HepG2 (cell line): ENCODE data around the gene FAM89B. TPM values are rescaled to one million over a fixed set of nuclear protein-coding genes. Genes with fewer than 3 reads are reported as not detected.

Source experiments
- ARNTL ChIP-seq: sonication (generic); formaldehyde crosslinking; IDR thresholded peaks from 2 replicates; pipeline ENCODE4 v1.4.0; 2020; ENCODE audit warnings: mild to moderate bottlenecking, missing genetic modification reagents
- BRD4 ChIP-seq: sonication (generic); formaldehyde crosslinking; IDR thresholded peaks from 2 replicates; pipeline ENCODE4 v1.4.0; 2020; ENCODE audit warnings: missing genetic modification reagents
- CTCF ChIP-seq: sonication (generic); formaldehyde crosslinking; IDR thresholded peaks from 2 replicates; pipeline ENCODE4 v1.5.0; 2020; ENCODE audit warnings: mild to moderate bottlenecking, missing genetic modification reagents, moderate library complexity
- JUN ChIP-seq: sonication (generic); formaldehyde crosslinking; IDR thresholded peaks from 2 replicates; pipeline ENCODE4 v1.4.0; 2020; ENCODE audit warnings: mild to moderate bottlenecking, missing genetic modification reagents
- KLF15 ChIP-seq: sonication (generic); formaldehyde crosslinking; IDR thresholded peaks from 2 replicates; pipeline ENCODE4 v1.8.1; 2023; ENCODE audit warnings: borderline replicate concordance, mild to moderate bottlenecking, inconsistent platforms, missing genetic modification reagents, mixed read lengths
- PAX8 ChIP-seq: sonication (generic); formaldehyde crosslinking; IDR thresholded peaks from 2 replicates; pipeline ENCODE4 v1.8.0; 2022; ENCODE audit warnings: mild to moderate bottlenecking, missing genetic modification reagents, borderline replicate concordance
- PCBP1 ChIP-seq: fragments of 200-400 bp; formaldehyde crosslinking; IDR thresholded peaks from 2 replicates; pipeline ENCODE4 v1.6.1; 2017; ENCODE audit warnings: mild to moderate bottlenecking, low read depth, low read length, borderline replicate concordance
- SALL2 ChIP-seq: sonication (generic); formaldehyde crosslinking; IDR thresholded peaks from 2 replicates; pipeline ENCODE4 v1.8.1; 2023; ENCODE audit warnings: mild to moderate bottlenecking, missing genetic modification reagents, inconsistent platforms
- SP2 ChIP-seq: sonication (generic); formaldehyde crosslinking; IDR thresholded peaks from 2 replicates; pipeline ENCODE4 v1.5.1; 2020; ENCODE audit warnings: mild to moderate bottlenecking, missing genetic modification reagents
- SPEN ChIP-seq: sonication (generic); formaldehyde crosslinking; IDR thresholded peaks from 2 replicates; pipeline ENCODE4 v1.5.1; 2020; ENCODE audit warnings: low read depth, mild to moderate bottlenecking, missing genetic modification reagents
- TP53 ChIP-seq: sonication (generic); formaldehyde crosslinking; conservative IDR thresholded peaks from 2 replicates; pipeline ENCODE4 v1.4.0; 2020; ENCODE audit warnings: missing genetic modification reagents
- ZBTB7B ChIP-seq: sonication (generic); formaldehyde crosslinking; IDR thresholded peaks from 2 replicates; pipeline ENCODE4 v1.4.0; 2020; ENCODE audit warnings: missing genetic modification reagents
- ZMYM3 ChIP-seq: sonication (generic); formaldehyde crosslinking; IDR thresholded peaks from 2 replicates; pipeline ENCODE4 v1.5.1; 2020; ENCODE audit warnings: mild to moderate bottlenecking, missing genetic modification reagents
- ZNF678 ChIP-seq: sonication (generic); formaldehyde crosslinking; IDR thresholded peaks from 2 replicates; pipeline ENCODE4 v1.4.0; 2020; ENCODE audit warnings: mild to moderate bottlenecking, missing genetic modification reagents
- ZNF891 ChIP-seq: sonication (generic); formaldehyde crosslinking; IDR thresholded peaks from 2 replicates; pipeline ENCODE4 v1.5.0; 2020; ENCODE audit warnings: mild to moderate bottlenecking, missing genetic modification reagents
- polyA plus RNA-seq, 8 experiments: library from polyadenylated mRNA; depleted of rRNA in 3 of 8; stranded (reverse) in 7 of 8; unstranded in 1 of 8; fragments of >200 nt; fragmentation: Illumina TruSeq in 4 of 8; extraction: Trizol in 4 of 8; gene quantifications; 2 replicates each; pipeline versions ENCODE4 v1.2.1 to v1.2.3, GENCODE V29; 2011 to 2016; ENCODE audit warnings: low read depth in 4 of 8, missing spikeins in 1 of 8, mixed read lengths in 1 of 8; ENCODE audit not compliant: insufficient read depth in 1 of 8
- total RNA-seq, 5 experiments: library from RNA; depleted of rRNA; stranded (reverse); fragments of >200 nt; fragmentation: Illumina TruSeq; extraction: Trizol; gene quantifications; 2 replicates each; pipeline ENCODE4 v1.2.3, GENCODE V29; 2016; ENCODE audit warnings: low read depth in 1 of 5
- TF ChIP-seq, protein P1 (sequence below): sonication (generic); formaldehyde crosslinking; IDR thresholded peaks from 2 replicates; pipeline ENCODE4 v1.4.0; 2020; ENCODE audit warnings: mild to moderate bottlenecking, missing genetic modification reagents
- TF ChIP-seq, protein P2 (sequence below): sonication (generic); formaldehyde crosslinking; IDR thresholded peaks from 2 replicates; pipeline ENCODE4 v1.8.0; 2022; ENCODE audit warnings: missing genetic modification reagents, mild to moderate bottlenecking, inconsistent platforms, borderline replicate concordance
- TF ChIP-seq, protein P3 (sequence below): sonication (generic); formaldehyde crosslinking; IDR thresholded peaks from 2 replicates; pipeline ENCODE4 v1.4.0; 2020; ENCODE audit warnings: missing genetic modification reagents, mild to moderate bottlenecking, borderline replicate concordance
- TF ChIP-seq, protein P4 (sequence below): sonication (generic); formaldehyde crosslinking; IDR thresholded peaks from 2 replicates; pipeline ENCODE4 v1.4.0; 2020; ENCODE audit warnings: mild to moderate bottlenecking, missing genetic modification reagents

FAM89B gene
- total and polyA plus RNA-seq, 2 of the 13 experiments (the other 11 are each of a cell fraction or from before 2014, with no cell fraction given), result 5.7 to 8.0 TPM

DNA sequence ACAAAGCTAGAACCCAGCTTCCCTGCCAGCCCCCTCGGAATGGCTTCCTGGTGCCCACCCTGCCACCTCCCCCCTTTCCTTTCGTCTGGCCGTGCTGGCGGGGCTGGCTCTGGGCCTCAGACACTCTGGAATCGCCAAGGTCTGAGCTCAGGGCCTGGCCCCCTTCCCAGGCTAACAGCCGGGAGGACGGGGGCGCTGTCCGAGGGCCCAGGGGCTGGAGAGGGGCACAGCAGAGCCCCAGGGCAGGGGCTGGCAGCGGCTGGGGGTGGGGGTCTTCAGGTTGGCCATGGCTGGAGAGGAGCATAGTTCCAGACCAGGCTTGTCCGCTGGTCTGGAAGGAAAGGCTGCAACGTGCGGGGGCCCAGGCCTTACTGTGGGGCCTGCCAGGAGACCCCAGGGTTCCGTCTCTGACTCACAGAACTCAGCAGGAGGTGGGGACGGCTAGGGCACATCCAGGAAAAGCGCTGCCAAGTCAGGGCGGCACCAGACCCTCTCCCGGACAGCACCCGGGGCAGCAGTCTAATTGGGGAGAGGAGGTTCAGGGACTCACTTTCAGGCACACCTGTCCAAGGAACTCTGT, 13.3 kb upstream of the FAM89B start (continued):
- TF ChIP-seq, protein P1, sequence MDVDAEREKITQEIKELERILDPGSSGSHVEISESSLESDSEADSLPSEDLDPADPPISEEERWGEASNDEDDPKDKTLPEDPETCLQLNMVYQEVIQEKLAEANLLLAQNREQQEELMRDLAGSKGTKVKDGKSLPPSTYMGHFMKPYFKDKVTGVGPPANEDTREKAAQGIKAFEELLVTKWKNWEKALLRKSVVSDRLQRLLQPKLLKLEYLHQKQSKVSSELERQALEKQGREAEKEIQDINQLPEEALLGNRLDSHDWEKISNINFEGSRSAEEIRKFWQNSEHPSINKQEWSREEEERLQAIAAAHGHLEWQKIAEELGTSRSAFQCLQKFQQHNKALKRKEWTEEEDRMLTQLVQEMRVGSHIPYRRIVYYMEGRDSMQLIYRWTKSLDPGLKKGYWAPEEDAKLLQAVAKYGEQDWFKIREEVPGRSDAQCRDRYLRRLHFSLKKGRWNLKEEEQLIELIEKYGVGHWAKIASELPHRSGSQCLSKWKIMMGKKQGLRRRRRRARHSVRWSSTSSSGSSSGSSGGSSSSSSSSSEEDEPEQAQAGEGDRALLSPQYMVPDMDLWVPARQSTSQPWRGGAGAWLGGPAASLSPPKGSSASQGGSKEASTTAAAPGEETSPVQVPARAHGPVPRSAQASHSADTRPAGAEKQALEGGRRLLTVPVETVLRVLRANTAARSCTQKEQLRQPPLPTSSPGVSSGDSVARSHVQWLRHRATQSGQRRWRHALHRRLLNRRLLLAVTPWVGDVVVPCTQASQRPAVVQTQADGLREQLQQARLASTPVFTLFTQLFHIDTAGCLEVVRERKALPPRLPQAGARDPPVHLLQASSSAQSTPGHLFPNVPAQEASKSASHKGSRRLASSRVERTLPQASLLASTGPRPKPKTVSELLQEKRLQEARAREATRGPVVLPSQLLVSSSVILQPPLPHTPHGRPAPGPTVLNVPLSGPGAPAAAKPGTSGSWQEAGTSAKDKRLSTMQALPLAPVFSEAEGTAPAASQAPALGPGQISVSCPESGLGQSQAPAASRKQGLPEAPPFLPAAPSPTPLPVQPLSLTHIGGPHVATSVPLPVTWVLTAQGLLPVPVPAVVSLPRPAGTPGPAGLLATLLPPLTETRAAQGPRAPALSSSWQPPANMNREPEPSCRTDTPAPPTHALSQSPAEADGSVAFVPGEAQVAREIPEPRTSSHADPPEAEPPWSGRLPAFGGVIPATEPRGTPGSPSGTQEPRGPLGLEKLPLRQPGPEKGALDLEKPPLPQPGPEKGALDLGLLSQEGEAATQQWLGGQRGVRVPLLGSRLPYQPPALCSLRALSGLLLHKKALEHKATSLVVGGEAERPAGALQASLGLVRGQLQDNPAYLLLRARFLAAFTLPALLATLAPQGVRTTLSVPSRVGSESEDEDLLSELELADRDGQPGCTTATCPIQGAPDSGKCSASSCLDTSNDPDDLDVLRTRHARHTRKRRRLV (CRISPR knock-in tag), result 0 out of 2 replicates have a peak, but pooled peaks have one; percentile 50
- TF ChIP-seq SPEN (0 out of 2 replicates have a peak, but pooled peaks have one; percentile 38), CTCF (CRISPR knock-in tag) (peak; percentile 53), ZNF891 (0 out of 2 replicates have a peak, but pooled peaks have one; percentile 39), PCBP1 (peak; percentile 61; the same call in 1 of the 2 replicates), ZNF678 (CRISPR knock-in tag) (0 out of 2 replicates have a peak, but pooled peaks have one; percentile 45), BRD4 (CRISPR knock-in tag) (no peak), KLF15 (CRISPR knock-in tag) (no peak), SP2 (0 out of 2 replicates have a peak, but pooled peaks have one; percentile 26), SALL2 (CRISPR knock-in tag) (peak; percentile 22; the same call in 1 of the 2 replicates), PAX8 (CRISPR knock-in tag) (no peak), ARNTL (CRISPR knock-in tag) (0 out of 2 replicates have a peak, but pooled peaks have one; percentile 17), ZBTB7B (CRISPR knock-in tag) (0 out of 2 replicates have a peak, but pooled peaks have one; percentile 20), JUN (CRISPR knock-in tag) (0 out of 2 replicates have a peak, but pooled peaks have one; percentile 10), ZMYM3 (0 out of 2 replicates have a peak, but pooled peaks have one; percentile 11), TP53 (CRISPR knock-in tag) (no peak)
- TF ChIP-seq, protein P2, sequence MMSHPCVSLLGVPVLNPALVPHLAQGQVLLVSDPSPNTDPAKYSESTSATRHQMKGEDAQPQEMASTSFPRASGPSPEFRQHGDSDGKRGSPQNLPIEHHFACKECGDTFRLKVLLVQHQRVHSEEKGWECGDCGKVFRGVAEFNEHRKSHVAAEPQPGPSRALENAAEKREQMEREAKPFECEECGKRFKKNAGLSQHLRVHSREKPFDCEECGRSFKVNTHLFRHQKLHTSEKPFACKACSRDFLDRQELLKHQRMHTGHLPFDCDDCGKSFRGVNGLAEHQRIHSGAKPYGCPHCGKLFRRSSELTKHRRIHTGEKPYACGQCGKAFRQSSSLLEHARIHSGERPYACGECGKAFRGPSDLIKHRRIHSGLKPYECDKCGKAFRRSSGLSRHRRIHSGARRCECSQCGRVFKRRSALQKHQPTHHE (CRISPR knock-in tag), result no peak
- TF ChIP-seq, protein P3, sequence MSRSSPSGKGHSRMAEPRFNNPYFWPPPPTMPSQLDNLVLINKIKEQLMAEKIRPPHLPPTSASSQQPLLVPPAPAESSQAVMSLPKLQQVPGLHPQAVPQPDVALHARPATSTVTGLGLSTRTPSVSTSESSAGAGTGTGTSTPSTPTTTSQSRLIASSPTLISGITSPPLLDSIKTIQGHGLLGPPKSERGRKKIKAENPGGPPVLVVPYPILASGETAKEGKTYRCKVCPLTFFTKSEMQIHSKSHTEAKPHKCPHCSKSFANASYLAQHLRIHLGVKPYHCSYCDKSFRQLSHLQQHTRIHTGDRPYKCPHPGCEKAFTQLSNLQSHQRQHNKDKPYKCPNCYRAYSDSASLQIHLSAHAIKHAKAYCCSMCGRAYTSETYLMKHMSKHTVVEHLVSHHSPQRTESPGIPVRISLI (CRISPR knock-in tag), result peak; percentile 30; the same call in 1 of the 2 replicates
- TF ChIP-seq, protein P4, sequence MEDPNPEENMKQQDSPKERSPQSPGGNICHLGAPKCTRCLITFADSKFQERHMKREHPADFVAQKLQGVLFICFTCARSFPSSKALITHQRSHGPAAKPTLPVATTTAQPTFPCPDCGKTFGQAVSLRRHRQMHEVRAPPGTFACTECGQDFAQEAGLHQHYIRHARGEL (CRISPR knock-in tag), result peak; percentile 80; the same call in 1 of the 2 replicates
